HG02759 (cell line): ENCODE results near the gene CADM2.
"Not testable (repeated sequence)": the region's sequence is repeated elsewhere in the genome, so short reads cannot be mapped to it uniquely, and the experiment has no call there.

ENCODE experiments used
- ATAC-seq: cut with Tn5 transposase; IDR thresholded peaks from one replicate; pipeline ENCODE4 v1.9.1; 2021; ENCODE audit warnings: mild to moderate bottlenecking, moderate library complexity; ENCODE audit not compliant: unreplicated experiment

Gene CADM2

GRCh38 chr3:84958495-84959469 lies at the start of gene CADM2:
Gene CADM2, plus strand, starts transcription at chr3:84958989.
- peak; percentile 95 for ATAC-seq

- not testable (repeated sequence) for ATAC-seq
Measured at GRCh38 chr3:84918592-84918991, 40.2 kb upstream of the CADM2 start.

- no peak for ATAC-seq
Measured at GRCh38 chr3:84922682-84923081, 36.1 kb upstream of the CADM2 start.

GRCh38 chr3:84925571-84925970 lies 33.2 kb upstream of the CADM2 start:
- no peak for ATAC-seq

GRCh38 chr3:84943379-84943778 lies 15.4 kb upstream of the CADM2 start:
- ATAC-seq: no peak

GRCh38 chr3:84946240-84946639 lies 12.5 kb upstream of the CADM2 start:
- no peak for ATAC-seq

- ATAC-seq: no peak
Measured at GRCh38 chr3:84959470-84960271, 882 bp downstream of the CADM2 start.

GRCh38 chr3:84960581-84960980 lies 1.8 kb downstream of the CADM2 start:
- ATAC-seq: no peak

- no peak for ATAC-seq
Measured at GRCh38 chr3:84961011-84961410, 2.2 kb downstream of the CADM2 start.

- no peak for ATAC-seq
Measured at GRCh38 chr3:84961521-84962255, 2.9 kb downstream of the CADM2 start.

- ATAC-seq: no peak
Measured at GRCh38 chr3:84962415-84962814, 3.6 kb downstream of the CADM2 start.

GRCh38 chr3:84963137-84963536 lies 4.3 kb downstream of the CADM2 start:
- no peak for ATAC-seq

- no peak for ATAC-seq
Measured at GRCh38 chr3:84965141-84965540, 6.4 kb downstream of the CADM2 start.

GRCh38 chr3:84967767-84968581 lies 9.2 kb downstream of the CADM2 start:
- ATAC-seq: no peak

- ATAC-seq: no peak
Measured at GRCh38 chr3:84968701-84969235, 10.0 kb downstream of the CADM2 start.

- ATAC-seq: no peak
Measured at GRCh38 chr3:84974347-84974746, 15.6 kb downstream of the CADM2 start.

GRCh38 chr3:84977021-84977420 lies 18.2 kb downstream of the CADM2 start:
- no peak for ATAC-seq

GRCh38 chr3:84978843-84979242 lies 20.1 kb downstream of the CADM2 start:
- no peak for ATAC-seq

- no peak for ATAC-seq
Measured at GRCh38 chr3:84980011-84980410, 21.2 kb downstream of the CADM2 start.

GRCh38 chr3:84980456-84980855 lies 21.7 kb downstream of the CADM2 start:
- no peak for ATAC-seq
